Effector memory CD8-positive, alpha-beta T cell (primary cell): Measurements from ENCODE around the gene TARBP2.

Experiments
- ATAC-seq: fragments of 150-1000 bp; cut with Tn5 transposase; replicated peaks from 2 replicates; pipeline ENCODE4 v1.10.0; 2021; ENCODE audit warnings: mild to moderate bottlenecking, moderate library complexity
- DNase-seq, 3 experiments: peaks; one replicate each; pipeline ENCODE4 v3.0.0; 2021
- H3K27ac Mint-ChIP-seq, 2 donors: one replicate each; pipeline ENCODE4 v1.8.0; 2022; ENCODE audit warnings: mild to moderate bottlenecking in 2 of 2, mixed read lengths in 2 of 2, moderate library complexity in 2 of 2
- H3K27me3 Mint-ChIP-seq, 2 donors: one replicate each; pipeline ENCODE4 v1.8.0; 2022; ENCODE audit warnings: mixed read lengths in 2 of 2
- H3K36me3 Mint-ChIP-seq: one replicate; pipeline ENCODE4 v1.8.0; 2022; ENCODE audit warnings: mild to moderate bottlenecking, moderate library complexity, mixed read lengths; ENCODE audit not compliant: insufficient read depth
- H3K4me1 Mint-ChIP-seq, 2 donors: one replicate each; pipeline ENCODE4 v1.8.0; 2022; ENCODE audit warnings: low read depth in 2 of 2, mixed read lengths in 2 of 2
- H3K4me3 Mint-ChIP-seq, 2 donors: one replicate each; pipeline ENCODE4 v1.8.0; 2022; ENCODE audit warnings: mild to moderate bottlenecking in 2 of 2, mixed read lengths in 2 of 2, moderate library complexity in 2 of 2
- H3K9me3 Mint-ChIP-seq, 2 donors: one replicate each; pipeline ENCODE4 v1.8.0; 2022; ENCODE audit warnings: mixed read lengths in 2 of 2

The TARBP2 gene

GRCh38 chr12:53505086-53505485, 4.0 kb downstream of the TARBP2 start:
- H3K4me1 Mint-ChIP-seq = peaks cover 18 to 22% of the 10 kb centered on the region in 2 donors
- no peaks in the 10 kb centered on the region for H3K27me3 Mint-ChIP-seq
- H3K9me3 Mint-ChIP-seq = no peaks in the 10 kb centered on the region
- H3K4me3 Mint-ChIP-seq = no peak overlapping the region
- DNase-seq (no peak), ATAC-seq (no peak)
- no peak overlapping the region for H3K27ac Mint-ChIP-seq
- H3K36me3 Mint-ChIP-seq = peaks cover 19% of the 10 kb centered on the region

DNA sequence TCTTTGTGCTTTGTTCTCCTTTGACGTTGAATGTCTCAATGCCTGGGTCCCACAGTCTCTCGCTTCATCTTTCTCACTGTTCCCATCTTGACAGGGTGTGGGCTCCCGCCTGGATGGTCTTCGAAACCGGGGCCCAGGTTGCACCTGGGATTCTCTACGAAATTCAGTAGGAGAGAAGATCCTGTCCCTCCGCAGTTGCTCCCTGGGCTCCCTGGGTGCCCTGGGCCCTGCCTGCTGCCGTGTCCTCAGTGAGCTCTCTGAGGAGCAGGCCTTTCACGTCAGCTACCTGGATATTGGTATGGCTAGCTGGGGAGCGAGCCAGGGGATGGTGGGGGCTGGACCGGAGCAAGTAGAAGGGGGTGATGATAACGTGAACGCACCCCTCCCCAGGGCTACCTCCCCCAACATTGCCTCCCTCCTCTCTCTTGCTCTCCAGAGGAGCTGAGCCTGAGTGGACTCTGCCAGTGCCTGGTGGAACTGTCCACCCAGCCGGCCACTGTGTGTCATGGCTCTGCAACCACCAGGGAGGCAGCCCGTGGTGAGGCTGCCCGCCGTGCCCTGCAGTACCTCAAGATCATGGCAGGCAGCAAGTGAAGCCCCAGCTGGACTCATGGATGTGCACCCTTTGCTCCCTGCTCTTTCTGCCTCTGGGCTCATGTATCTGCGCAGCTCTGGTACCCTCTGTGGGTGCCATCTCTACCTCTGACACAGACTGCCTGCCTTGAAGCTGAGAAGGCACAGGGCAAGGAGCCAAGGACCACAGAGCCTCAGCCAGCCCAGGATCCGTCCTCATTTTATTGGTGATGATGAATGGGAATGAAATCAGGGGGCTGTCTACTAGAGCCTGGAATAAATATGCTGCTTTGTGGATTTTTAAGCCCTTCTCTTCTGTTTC, 4.7 kb downstream of the TARBP2 start:
- Mint-ChIP-seq H3K27me3 (no peaks in the 10 kb centered on the region), H3K36me3 (peaks cover 13% of the 10 kb centered on the region), H3K4me3 (no peak overlapping the region), H3K27ac (no peak overlapping the region), H3K4me1 (peaks cover 15 to 19% of the 10 kb centered on the region in 2 donors), H3K9me3 (no peaks in the 10 kb centered on the region)
- ATAC-seq (no peak), DNase-seq (no peak)

GRCh38 chr12:53506450-53506785, 5.3 kb downstream of the TARBP2 start:
- H3K4me3 Mint-ChIP-seq = no peak overlapping the region
- H3K27ac Mint-ChIP-seq = no peak overlapping the region
- no peaks in the 10 kb centered on the region for H3K27me3 Mint-ChIP-seq
- no peak for DNase-seq
- peaks cover 15 to 19% of the 10 kb centered on the region in 2 donors for H3K4me1 Mint-ChIP-seq
- no peaks in the 10 kb centered on the region for H3K9me3 Mint-ChIP-seq
- no peak for ATAC-seq
- H3K36me3 Mint-ChIP-seq = peaks cover 6% of the 10 kb centered on the region

DNA sequence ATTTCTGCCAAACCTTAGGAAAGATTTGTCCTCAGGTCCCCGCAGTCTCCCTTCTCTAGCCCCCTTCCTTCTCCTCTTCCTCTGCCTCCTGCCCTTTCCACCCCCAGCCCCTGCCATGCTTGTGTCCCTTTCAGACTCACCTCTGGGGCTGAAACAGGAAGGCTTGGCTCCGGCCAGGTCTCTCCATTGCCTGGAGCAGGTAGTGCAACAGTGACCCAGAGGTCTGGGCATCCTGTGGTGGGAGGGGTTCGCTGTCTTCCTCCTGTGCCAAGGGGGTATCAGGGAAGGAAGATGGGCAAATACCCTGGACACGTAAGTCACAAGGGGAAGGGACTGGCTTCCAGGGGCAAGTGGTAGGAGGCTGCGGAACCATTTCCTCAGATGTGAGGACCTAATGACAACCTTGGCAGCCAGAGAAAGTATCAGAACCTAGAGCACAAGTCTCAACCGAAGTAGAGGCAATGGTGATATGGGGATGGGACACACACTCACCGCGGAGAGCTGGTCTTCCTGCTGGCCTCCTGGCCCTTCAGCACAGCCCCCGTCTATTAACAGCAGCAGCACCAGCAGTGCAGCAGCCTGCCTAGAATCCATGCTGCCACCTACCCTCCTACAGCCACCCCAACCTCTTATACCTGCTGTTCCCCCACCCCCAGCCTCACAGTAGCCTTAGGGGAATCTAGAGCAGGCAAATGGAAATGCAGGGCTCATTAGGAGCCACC, 6.0 kb downstream of the TARBP2 start, which contains the start of gene NPFF:
TSS of gene NPFF (minus strand) at position 604 of the 722 bp plus-strand sequence. CDS start at position 594, 10 bp downstream.
- Mint-ChIP-seq H3K4me1 (peaks cover 10 to 13% of the 10 kb centered on the region in 2 donors), H3K9me3 (no peaks in the 10 kb centered on the region), H3K4me3 (no peak within 1 kb of the TSS), H3K27ac (peak within 1 kb of the TSS in 1 of 2 donors; percentile 81), H3K27me3 (no peaks in the 10 kb centered on the region), H3K36me3 (peaks cover 5% of the 10 kb centered on the region)
- DNase-seq (no peak), ATAC-seq (no peak)

GRCh38 chr12:53507603-53507885, 6.5 kb downstream of the TARBP2 start:
- H3K9me3 Mint-ChIP-seq = no peaks in the 10 kb centered on the region
- H3K27me3 Mint-ChIP-seq = no peaks in the 10 kb centered on the region
- ATAC-seq = no peak

DNA sequence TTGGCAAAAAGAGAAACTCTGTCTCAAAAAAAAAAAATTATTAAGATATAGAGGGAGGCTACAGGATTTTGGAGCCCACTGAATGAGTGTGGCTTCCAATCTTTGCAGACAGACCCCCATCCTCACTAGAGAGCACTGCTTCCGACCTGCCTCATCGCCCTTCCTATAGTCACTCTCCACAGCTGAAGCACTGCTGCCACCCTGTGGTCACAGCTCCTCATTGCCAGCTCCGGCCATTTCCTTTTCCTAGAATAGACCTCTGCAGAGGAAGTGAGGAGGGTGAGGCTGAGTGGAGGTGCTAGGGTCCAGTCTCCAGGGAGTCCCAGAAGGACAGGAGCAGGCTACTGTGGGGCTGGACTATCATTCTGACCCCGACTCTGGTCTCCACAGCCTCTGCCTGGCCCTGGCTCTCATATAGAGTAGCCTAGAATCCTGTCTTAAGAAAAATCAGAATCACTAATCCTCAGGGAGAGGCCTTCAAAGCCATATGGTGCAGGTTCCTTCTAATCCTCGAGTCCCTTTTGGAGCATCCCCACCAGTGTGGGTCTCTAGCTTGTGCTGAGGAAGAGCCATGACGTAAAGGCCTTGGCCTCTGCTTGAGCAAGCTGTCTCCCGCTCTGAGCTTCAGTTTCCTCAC, 7.6 kb downstream of the TARBP2 start:
- ATAC-seq = peak; percentile 99
- H3K9me3 Mint-ChIP-seq = no peaks in the 10 kb centered on the region
- DNase-seq = peak; percentile 79 to 85 (median 81)
- H3K27me3 Mint-ChIP-seq = no peaks in the 10 kb centered on the region
- H3K4me1 Mint-ChIP-seq = peaks cover 8 to 10% of the 10 kb centered on the region in 2 donors
- H3K27ac Mint-ChIP-seq = peak overlapping the region; percentile 61 to 81
- peaks cover 5% of the 10 kb centered on the region for H3K36me3 Mint-ChIP-seq
- H3K4me3 Mint-ChIP-seq = no peak overlapping the region

More at GRCh38 chr12:53507603-53507885, 6.5 kb downstream of the TARBP2 start:
- no peak overlapping the region for H3K4me3 Mint-ChIP-seq
- DNase-seq = no peak
- H3K27ac Mint-ChIP-seq = peak overlapping the region in 1 of 2 donors; percentile 53
- peaks cover 8 to 11% of the 10 kb centered on the region in 2 donors for H3K4me1 Mint-ChIP-seq
- H3K36me3 Mint-ChIP-seq = peaks cover 5% of the 10 kb centered on the region

DNA sequence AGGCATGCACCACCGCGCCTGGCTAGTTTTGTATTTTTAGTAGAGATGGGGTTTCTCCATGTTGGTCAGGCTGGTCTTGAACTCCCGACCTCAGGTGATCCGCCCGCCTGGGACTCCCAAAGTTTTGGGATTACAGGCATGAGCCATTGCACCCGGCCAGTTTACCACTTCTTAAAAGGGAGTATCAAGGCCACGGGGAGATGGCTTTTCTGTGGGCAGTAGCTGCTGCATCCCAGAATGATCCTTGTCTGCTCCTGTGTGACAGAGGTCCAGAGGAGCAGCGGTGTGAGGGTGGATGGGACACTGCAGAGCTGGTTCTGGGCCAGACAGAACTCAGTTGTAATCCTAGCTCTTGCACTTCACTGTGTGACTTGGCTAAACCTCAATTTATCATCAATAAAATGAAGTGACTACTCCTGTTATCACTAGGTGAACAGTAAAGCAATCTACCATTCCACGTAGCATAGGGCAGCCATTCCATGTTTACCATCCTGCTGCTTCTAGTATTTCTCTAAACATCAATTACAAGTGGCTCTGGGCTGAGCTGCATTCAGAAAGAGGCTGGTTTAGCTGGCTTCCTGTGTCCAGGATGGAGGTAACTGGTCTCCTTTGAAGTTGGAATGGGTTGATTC, 9.2 kb downstream of the TARBP2 start:
- Mint-ChIP-seq H3K27me3 (no peaks in the 10 kb centered on the region), H3K4me3 (no peak overlapping the region), H3K36me3 (no peaks in the 10 kb centered on the region), H3K9me3 (no peaks in the 10 kb centered on the region), H3K27ac (no peak overlapping the region), H3K4me1 (peaks cover 4 to 8% of the 10 kb centered on the region in 2 donors)
- no peak for ATAC-seq
- no peak for DNase-seq

GRCh38 chr12:53513712-53514410, 12.8 kb downstream of the TARBP2 start:
- H3K4me3 Mint-ChIP-seq = no peak overlapping the region
- no peaks in the 10 kb centered on the region for H3K4me1 Mint-ChIP-seq
- peak overlapping the region in 1 of 2 donors; percentile 72 for H3K27ac Mint-ChIP-seq
- ATAC-seq (no peak), DNase-seq (no peak)
- H3K9me3 Mint-ChIP-seq = no peaks in the 10 kb centered on the region
- H3K27me3 Mint-ChIP-seq = no peaks in the 10 kb centered on the region
- peaks cover 18% of the 10 kb centered on the region for H3K36me3 Mint-ChIP-seq

- no peak for ATAC-seq
- no peak overlapping the region for H3K27ac Mint-ChIP-seq
- no peaks in the 10 kb centered on the region for H3K9me3 Mint-ChIP-seq
- DNase-seq = no peak
- H3K4me1 Mint-ChIP-seq = no peaks in the 10 kb centered on the region
- no peak overlapping the region for H3K4me3 Mint-ChIP-seq
- no peaks in the 10 kb centered on the region for H3K27me3 Mint-ChIP-seq
- H3K36me3 Mint-ChIP-seq = peaks cover 25% of the 10 kb centered on the region
Measured at GRCh38 chr12:53514628-53515290, 13.7 kb downstream of the TARBP2 start.

GRCh38 chr12:53515291-53515680, 14.2 kb downstream of the TARBP2 start:
- H3K36me3 Mint-ChIP-seq = peaks cover 29% of the 10 kb centered on the region
- no peak for DNase-seq
- H3K4me3 Mint-ChIP-seq = no peak overlapping the region
- no peaks in the 10 kb centered on the region for H3K9me3 Mint-ChIP-seq
- H3K27me3 Mint-ChIP-seq = no peaks in the 10 kb centered on the region
- no peak for ATAC-seq
- H3K27ac Mint-ChIP-seq = no peak overlapping the region
- H3K4me1 Mint-ChIP-seq = no peaks in the 10 kb centered on the region

- no peak overlapping the region for H3K4me3 Mint-ChIP-seq
- H3K27ac Mint-ChIP-seq = peak overlapping the region in 1 of 2 donors; percentile 81
- H3K27me3 Mint-ChIP-seq = no peaks in the 10 kb centered on the region
- H3K36me3 Mint-ChIP-seq = peaks cover 33% of the 10 kb centered on the region
- H3K9me3 Mint-ChIP-seq = no peaks in the 10 kb centered on the region
- no peaks in the 10 kb centered on the region for H3K4me1 Mint-ChIP-seq
- DNase-seq = no peak
- no peak for ATAC-seq
Measured at GRCh38 chr12:53516758-53517455, 15.8 kb downstream of the TARBP2 start.

DNA sequence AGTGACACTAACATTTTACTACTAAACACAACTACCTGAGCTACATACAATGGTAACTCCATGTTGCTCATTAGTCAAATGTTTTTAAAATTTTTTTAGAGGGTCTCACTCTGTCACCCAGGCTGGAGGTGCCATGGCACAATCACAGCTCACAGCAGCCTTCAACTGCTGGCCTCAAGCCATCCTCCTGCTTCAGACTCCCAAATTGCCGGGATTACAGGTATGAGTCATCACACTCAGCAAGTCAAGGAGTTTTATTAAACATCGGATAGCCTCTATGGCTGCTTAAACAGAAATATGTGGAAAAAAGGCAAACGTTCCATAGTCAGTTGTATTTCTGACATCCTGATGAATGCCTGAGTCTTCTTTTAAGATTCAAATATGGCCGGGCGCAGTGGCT, 17.3 kb downstream of the TARBP2 start:
- no peak for ATAC-seq
- H3K36me3 Mint-ChIP-seq = peaks cover 46% of the 10 kb centered on the region

More for the DNA sequence above, 17.3 kb downstream of the TARBP2 start:
- Mint-ChIP-seq H3K9me3 (no peaks in the 10 kb centered on the region), H3K27ac (no peak overlapping the region), H3K4me1 (no peaks in the 10 kb centered on the region), H3K27me3 (no peaks in the 10 kb centered on the region), H3K4me3 (no peak overlapping the region)
- DNase-seq = no peak
